NT2/D1 (cell line): Measurements from ENCODE around the gene TAF1L.

Source experiments
- YY1 ChIP-seq: IDR thresholded peaks from 2 replicates; pipeline ENCODE4 v1.6.1; 2011; ENCODE audit not compliant: insufficient read length, insufficient read depth
- ZNF274 ChIP-seq: IDR thresholded peaks from 2 replicates; pipeline ENCODE4 v1.6.1; 2011; ENCODE audit warnings: mild to moderate bottlenecking, low read depth, low read length

DNA sequence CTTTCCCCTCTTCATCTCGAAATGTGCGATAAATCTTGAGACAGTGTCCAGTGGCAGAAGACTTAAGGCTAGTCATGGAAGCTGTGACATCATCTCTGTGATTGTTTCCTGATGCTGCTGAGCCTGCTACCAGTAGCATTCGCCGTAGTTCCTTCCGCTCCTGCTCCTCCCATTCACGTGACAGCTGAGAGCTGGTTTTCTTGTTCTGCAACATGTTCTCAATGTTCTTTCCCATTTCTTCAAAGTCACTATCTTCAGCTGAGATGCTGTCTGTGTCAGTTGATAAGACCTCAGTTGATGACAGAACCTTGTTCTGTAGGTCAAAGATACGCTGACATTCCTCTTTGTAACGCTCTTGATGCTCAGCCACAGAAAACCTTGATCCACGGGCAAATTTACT lies 3.5 kb downstream of the TAF1L start:
- TF ChIP-seq ZNF274 (no peak), YY1 (no peak)
